Measurements from ENCODE around the gene KCTD11. TPM values are rescaled to one million over a fixed set of nuclear protein-coding genes. Genes with fewer than 3 reads are reported as not detected.

KCTD11 gene
- total RNA-seq, 1 experiment from 2014 or later: 3.8 TPM

DNA sequence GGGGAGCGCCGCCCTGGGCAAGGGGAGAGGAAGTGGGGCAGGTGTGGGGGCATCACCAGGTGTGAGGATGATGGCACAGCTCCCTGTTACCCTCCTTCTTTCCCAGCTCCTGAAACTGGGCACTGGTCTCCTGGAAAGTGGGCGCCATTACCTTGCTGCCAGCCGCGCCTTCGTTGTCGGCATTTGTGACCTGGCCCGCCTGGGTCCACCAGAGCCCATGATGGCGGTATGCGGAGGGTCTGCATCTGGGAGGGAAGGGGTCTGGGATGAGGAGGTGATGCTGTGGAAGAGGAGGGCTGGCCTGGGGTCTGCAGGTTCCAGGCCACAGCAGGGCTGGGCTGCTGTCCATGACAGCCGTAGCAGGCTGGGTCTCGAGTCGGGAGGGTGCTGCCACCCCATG lies 10.1 kb upstream of the KCTD11 start:
- Histone ChIP-seq H3K27me3 (replicated peaks; ENCODE audit: insufficient read depth, low read depth, low read length, poor library complexity) (no peaks in the 10 kb centered on the region), H3K9me3 (ENCODE audit: low read depth, low read length, poor library complexity, severe bottlenecking) (no peaks in the 10 kb centered on the region), H3K36me3 (ENCODE audit: insufficient read depth, low read length, poor library complexity, severe bottlenecking) (no peaks in the 10 kb centered on the region), H3K4me1 (ENCODE audit: insufficient read depth, low read length, poor library complexity, severe bottlenecking) (no peaks in the 10 kb centered on the region), H3K27ac (ENCODE audit: low read depth, low read length, poor library complexity, severe bottlenecking) (no peak overlapping the region), H3K4me3 (ENCODE audit: low read depth, low read length, poor library complexity, severe bottlenecking) (no peak overlapping the region)
- TF ChIP-seq EZH2 (IDR thresholded peaks at IDR 0.05; ENCODE audit: borderline replicate concordance, low read depth, low read length, poor library complexity, severe bottlenecking) (no peak), CTCF (conservative IDR thresholded peaks at IDR 0.05; ENCODE audit: low read depth, low read length) (no peak)
- CTCF ChIA-PET: no interaction called here
- DNase-seq (ENCODE audit: low spot score): no peak
- no TSS peak for BruUV-seq (replicated peaks)
- intact Hi-C loops (cut with micrococcal nuclease; ENCODE audit: unreplicated experiment): no loop called here
- POLR2A ChIA-PET (ENCODE audit: low non-redundant PET): no interaction called here

DNA sequence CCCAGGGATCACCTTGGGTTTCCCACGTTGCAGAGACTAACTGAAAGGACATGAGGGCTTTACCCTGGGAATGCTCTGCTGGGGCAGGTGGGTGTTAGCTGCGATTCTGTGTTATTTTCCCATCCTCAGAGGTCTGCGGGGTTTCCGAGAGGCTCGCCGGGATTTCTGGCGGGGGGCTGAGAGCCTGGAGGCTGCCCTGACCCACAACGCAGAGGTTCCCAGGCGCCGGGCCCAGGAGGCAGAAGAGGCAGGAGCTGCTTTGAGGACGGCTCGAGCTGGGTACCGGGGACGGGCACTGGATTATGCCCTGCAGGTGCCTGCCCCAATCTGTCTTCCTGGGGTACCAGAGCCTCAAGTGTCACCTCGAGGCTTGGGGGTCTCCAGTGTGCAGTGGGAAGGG lies 8.7 kb upstream of the KCTD11 start:
- POLR2A ChIA-PET (ENCODE audit: low non-redundant PET): no interaction called here
- H3K27me3 ChIP-seq (replicated peaks; ENCODE audit: insufficient read depth, low read depth, low read length, poor library complexity): no peaks in the 10 kb centered on the region
- no peak for DNase-seq (ENCODE audit: low spot score)
- H3K9me3 ChIP-seq (ENCODE audit: low read depth, low read length, poor library complexity, severe bottlenecking): no peaks in the 10 kb centered on the region
- BruUV-seq (replicated peaks): no TSS peak
- H3K4me1 ChIP-seq (ENCODE audit: insufficient read depth, low read length, poor library complexity, severe bottlenecking): no peaks in the 10 kb centered on the region
- intact Hi-C loops (cut with micrococcal nuclease; ENCODE audit: unreplicated experiment): no loop called here
- no peak overlapping the region for H3K4me3 ChIP-seq (ENCODE audit: low read depth, low read length, poor library complexity, severe bottlenecking)
- TF ChIP-seq EZH2 (IDR thresholded peaks at IDR 0.05; ENCODE audit: borderline replicate concordance, low read depth, low read length, poor library complexity, severe bottlenecking): no peak
- no peak for TF ChIP-seq CTCF (conservative IDR thresholded peaks at IDR 0.05; ENCODE audit: low read depth, low read length)
- no peaks in the 10 kb centered on the region for H3K36me3 ChIP-seq (ENCODE audit: insufficient read depth, low read length, poor library complexity, severe bottlenecking)
- no peak overlapping the region for H3K27ac ChIP-seq (ENCODE audit: low read depth, low read length, poor library complexity, severe bottlenecking)
- CTCF ChIA-PET: no interaction called here

- ChIA-PET CTCF (no interaction called here), POLR2A (ENCODE audit: low non-redundant PET) (no interaction called here)
- Histone ChIP-seq H3K4me1 (ENCODE audit: insufficient read depth, low read length, poor library complexity, severe bottlenecking) (peaks cover 24% of the 10 kb centered on the region), H3K9me3 (ENCODE audit: low read depth, low read length, poor library complexity, severe bottlenecking) (no peaks in the 10 kb centered on the region), H3K27me3 (replicated peaks; ENCODE audit: insufficient read depth, low read depth, low read length, poor library complexity) (no peaks in the 10 kb centered on the region), H3K27ac (ENCODE audit: low read depth, low read length, poor library complexity, severe bottlenecking) (no peak overlapping the region), H3K4me3 (ENCODE audit: low read depth, low read length, poor library complexity, severe bottlenecking) (no peak overlapping the region), H3K36me3 (ENCODE audit: insufficient read depth, low read length, poor library complexity, severe bottlenecking) (no peaks in the 10 kb centered on the region)
- intact Hi-C loops (cut with micrococcal nuclease; ENCODE audit: unreplicated experiment): loop anchor here (1.0 to 5.0 kb wide), 3 partner anchors 50 to 300 kb away; no protein-coding TSS in a partner anchor
- no peak for TF ChIP-seq CTCF (conservative IDR thresholded peaks at IDR 0.05; ENCODE audit: low read depth, low read length)
- no peak for TF ChIP-seq EZH2 (IDR thresholded peaks at IDR 0.05; ENCODE audit: borderline replicate concordance, low read depth, low read length, poor library complexity, severe bottlenecking)
- BruUV-seq (replicated peaks): no TSS peak
- no peak for DNase-seq (ENCODE audit: low spot score)
Measured at GRCh38 chr17:7346761-7347614, 5.0 kb upstream of the KCTD11 start.

All from A673 (cell line).